HK-2 (cell line): ENCODE measurements around the gene EMSY.

Experiments
- DNase-seq: peaks from one replicate; pipeline ENCODE4 v3.0.0-alpha.2; 2018; ENCODE audit not compliant: unreplicated experiment

The EMSY gene

GRCh38 chr11:76597533-76598425 lies 153.0 kb downstream of the EMSY start:
- DNase-seq, result no peak

DNA sequence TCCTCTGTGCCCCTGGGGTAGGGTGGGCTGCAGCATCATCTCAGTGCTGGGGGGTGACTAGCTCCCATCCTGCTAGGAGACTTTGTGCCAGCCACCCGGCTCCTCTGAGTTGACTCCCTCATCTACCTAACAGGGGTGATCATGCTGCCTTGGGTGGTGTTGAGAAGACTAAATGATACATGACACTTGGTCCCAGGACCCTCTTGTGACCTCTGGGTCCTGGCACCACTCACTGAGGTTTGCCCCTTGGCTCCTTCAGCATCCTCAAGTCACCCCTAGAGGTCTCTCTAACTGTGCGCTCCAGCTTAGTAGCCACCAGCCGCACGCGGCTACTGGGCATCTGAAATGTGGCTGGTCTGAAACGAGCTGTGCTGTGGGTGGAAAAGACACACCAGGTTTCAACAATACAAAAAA lies 153.6 kb downstream of the EMSY start:
- DNase-seq, result peak; percentile 37

- DNase-seq, result peak; percentile 57
Measured at GRCh38 chr11:76599041-76600013, 154.5 kb downstream of the EMSY start.

GRCh38 chr11:76600124-76600655 lies 155.4 kb downstream of the EMSY start:
- DNase-seq, result no peak

DNA sequence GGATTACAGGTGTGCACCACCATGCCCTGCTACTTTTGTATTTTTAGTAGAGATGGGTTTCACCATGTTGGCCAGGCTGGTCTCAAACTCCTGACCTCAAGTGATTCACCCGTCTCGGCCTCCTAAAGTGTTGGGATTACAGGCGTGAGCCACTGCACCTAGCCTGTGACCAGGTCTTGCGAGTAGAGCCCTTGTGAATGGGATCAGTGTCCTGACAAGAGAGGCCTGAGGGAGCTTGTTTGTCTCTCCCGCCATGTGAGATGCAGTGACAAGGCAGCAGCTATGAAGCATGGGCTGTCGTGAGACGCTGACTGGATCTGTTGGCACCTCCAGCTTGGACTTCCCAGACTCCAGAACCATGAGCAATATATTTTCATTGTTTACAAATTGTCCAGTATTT lies 156.5 kb downstream of the EMSY start:
- DNase-seq, result no peak

DNA sequence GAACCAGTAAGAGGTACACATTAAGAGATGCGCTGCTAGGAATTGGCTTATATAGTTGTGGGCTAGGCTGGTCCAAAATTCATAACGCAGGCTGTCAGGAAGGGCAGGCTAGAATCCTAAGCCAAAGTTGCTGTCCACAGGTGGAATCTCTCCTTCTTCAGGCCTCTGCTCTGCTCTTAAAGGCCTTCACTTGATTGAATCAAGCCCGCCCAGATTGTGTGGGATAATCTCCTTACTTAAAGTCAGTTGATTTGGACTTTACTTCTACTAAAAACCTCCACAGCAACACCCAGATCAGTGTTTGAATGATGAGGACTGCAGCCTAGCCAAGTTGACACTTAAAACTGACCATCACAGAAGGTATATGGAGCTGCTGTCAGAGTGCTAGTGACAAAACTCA lies 156.9 kb downstream of the EMSY start:
- no peak for DNase-seq

DNA sequence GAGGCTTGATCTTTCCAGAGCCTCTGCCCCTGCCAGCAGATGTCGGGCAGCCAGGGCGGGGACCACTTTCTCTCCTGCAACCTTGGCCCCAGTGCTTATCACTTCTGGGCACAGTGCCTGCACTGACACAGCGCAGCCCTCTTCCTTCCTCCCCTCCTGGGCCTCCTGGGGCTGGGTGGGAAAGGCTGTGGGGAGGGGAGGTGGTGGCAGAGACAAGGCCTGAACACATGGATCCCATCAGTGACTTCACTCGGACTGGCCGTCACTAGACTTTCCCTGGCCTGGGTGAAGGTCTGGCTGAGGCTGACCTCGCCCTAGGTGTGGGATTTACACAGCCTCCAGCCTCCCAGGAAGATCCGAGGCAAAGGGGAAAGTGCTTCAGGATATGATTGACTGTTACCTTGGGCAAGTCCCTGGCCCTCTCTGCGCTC lies 157.6 kb downstream of the EMSY start:
- DNase-seq, result no peak
